Islet precursor cell (in vitro differentiated cells): ENCODE measurements around the gene GPR39.
A peak's percentile ranks its signal among the peaks of the same experiment; 100 is the strongest.

Experiments used
- DNase-seq: peaks from one replicate; pipeline ENCODE4 v3.0.0-alpha.2; 2018

The GPR39 gene

GRCh38 chr2:132446444-132446843, 29.8 kb downstream of the GPR39 start:
- DNase-seq = no peak

- DNase-seq = no peak
Observed at GRCh38 chr2:132448331-132448730, 31.7 kb downstream of the GPR39 start.

GRCh38 chr2:132448771-132449170, 32.2 kb downstream of the GPR39 start:
- no peak for DNase-seq

GRCh38 chr2:132449868-132450267, 33.3 kb downstream of the GPR39 start:
- DNase-seq = no peak

GRCh38 chr2:132460781-132461180, 44.2 kb downstream of the GPR39 start:
- no peak for DNase-seq

- no peak for DNase-seq
Observed at GRCh38 chr2:132462236-132462635, 45.6 kb downstream of the GPR39 start.

- no peak for DNase-seq
Observed at GRCh38 chr2:132463719-132464118, 47.1 kb downstream of the GPR39 start.

- DNase-seq = no peak
Observed at GRCh38 chr2:132465917-132466316, 49.3 kb downstream of the GPR39 start.

GRCh38 chr2:132466428-132467028, 49.9 kb downstream of the GPR39 start:
- DNase-seq = no peak

GRCh38 chr2:132468821-132469675, 52.4 kb downstream of the GPR39 start:
- DNase-seq = no peak

GRCh38 chr2:132470746-132471145, 54.1 kb downstream of the GPR39 start:
- no peak for DNase-seq

- no peak for DNase-seq
Observed at GRCh38 chr2:132473174-132473883, 56.7 kb downstream of the GPR39 start.

GRCh38 chr2:132475615-132476014, 59.0 kb downstream of the GPR39 start:
- DNase-seq = no peak

- DNase-seq = no peak
Observed at GRCh38 chr2:132477436-132477835, 60.8 kb downstream of the GPR39 start.

- no peak for DNase-seq
Observed at GRCh38 chr2:132477962-132478361, 61.4 kb downstream of the GPR39 start.

- no peak for DNase-seq
Observed at GRCh38 chr2:132478461-132479105, 62.0 kb downstream of the GPR39 start.

- DNase-seq = no peak
Observed at GRCh38 chr2:132479155-132479554, 62.5 kb downstream of the GPR39 start.

- DNase-seq = no peak
Observed at GRCh38 chr2:132482821-132483220, 66.2 kb downstream of the GPR39 start.

GRCh38 chr2:132484144-132484543, 67.5 kb downstream of the GPR39 start:
- DNase-seq = no peak

GRCh38 chr2:132488491-132488890, 71.9 kb downstream of the GPR39 start:
- DNase-seq = no peak

GRCh38 chr2:132489150-132489549, 72.5 kb downstream of the GPR39 start:
- peak; percentile 89 for DNase-seq

- no peak for DNase-seq
Observed at GRCh38 chr2:132495881-132496280, 79.3 kb downstream of the GPR39 start.

GRCh38 chr2:132496555-132496954, 80.0 kb downstream of the GPR39 start:
- DNase-seq = no peak
